DND-41 (cell line): ENCODE measurements around the gene BTN3A1.

ENCODE experiments used
- ATAC-seq: fragments of 200-7000 bp; cut with Tn5 transposase; 3 replicates; pipeline ENCODE4 v1.9.1; 2021; ENCODE audit warnings: low read depth; ENCODE audit not compliant: insufficient read depth
- DNase-seq: peaks from one replicate; pipeline ENCODE4 v3.0.0-alpha.2; 2020
- H2AFZ ChIP-seq: 2 replicates; pipeline ENCODE4 v1.6.0; 2012; ENCODE audit warnings: low read depth, low read length
- H3K27ac ChIP-seq: 2 replicates; pipeline ENCODE4 v1.5.1; 2012; ENCODE audit warnings: low read length, inconsistent platforms
- H3K27me3 ChIP-seq: fragments of 200-600 bp; sonication (generic); 2 replicates; pipeline ENCODE4 v1.6.0; 2012; ENCODE audit warnings: low read length, mild to moderate bottlenecking, inconsistent platforms; ENCODE audit not compliant: insufficient read depth, poor library complexity
- H3K36me3 ChIP-seq: 2 replicates; pipeline ENCODE4 v1.5.1; 2012; ENCODE audit warnings: low read length, inconsistent platforms; ENCODE audit not compliant: insufficient read depth
- H3K4me1 ChIP-seq: 2 replicates; pipeline ENCODE4 v1.5.1; 2012; ENCODE audit warnings: mild to moderate bottlenecking, low read length; ENCODE audit not compliant: insufficient read depth
- H3K4me2 ChIP-seq: 2 replicates; pipeline ENCODE4 v1.6.0; 2012; ENCODE audit warnings: mild to moderate bottlenecking, moderate library complexity, low read length, inconsistent platforms; ENCODE audit not compliant: insufficient read depth
- H3K4me3 ChIP-seq, 2 experiments: fragments of 200-600 bp in 1 of 2; shearing (Covaris generic) in 1 of 2; 2 replicates each; pipeline ENCODE4 v1.5.1; 2012 to 2016; ENCODE audit warnings: inconsistent platforms in 2 of 2, low read length in 2 of 2, mild to moderate bottlenecking in 2 of 2, low read depth in 1 of 2, moderate library complexity in 1 of 2
- H3K79me2 ChIP-seq: 2 replicates; pipeline ENCODE4 v1.6.0; 2012; ENCODE audit warnings: low read length, inconsistent platforms; ENCODE audit not compliant: insufficient read depth
- H3K9ac ChIP-seq: 2 replicates; pipeline ENCODE4 v1.6.0; 2012; ENCODE audit warnings: low read depth, mild to moderate bottlenecking, inconsistent platforms, low read length, moderate library complexity
- H3K9me3 ChIP-seq: 2 replicates; pipeline ENCODE4 v1.5.1; 2012; ENCODE audit warnings: low read length, moderate library complexity, mild to moderate bottlenecking, inconsistent platforms; ENCODE audit not compliant: insufficient read depth, severe bottlenecking
- H4K20me1 ChIP-seq: 2 replicates; pipeline ENCODE4 v1.6.0; 2012; ENCODE audit warnings: low read length; ENCODE audit not compliant: insufficient read depth
- EZH2 ChIP-seq: IDR thresholded peaks from 3 replicates; pipeline ENCODE4 v1.6.1; 2012; ENCODE audit warnings: borderline replicate concordance, low read depth, mild to moderate bottlenecking, moderate library complexity, low read length, inconsistent platforms; ENCODE audit not compliant: severe bottlenecking
- TF ChIP-seq, protein P1 (sequence below): IDR thresholded peaks from 2 replicates; pipeline ENCODE4 v1.5.1; 2012; ENCODE audit warnings: borderline replicate concordance, low read length, moderate library complexity, mild to moderate bottlenecking; ENCODE audit not compliant: poor library complexity, severe bottlenecking; ENCODE audit errors: extremely low read depth

Gene BTN3A1

DNA sequence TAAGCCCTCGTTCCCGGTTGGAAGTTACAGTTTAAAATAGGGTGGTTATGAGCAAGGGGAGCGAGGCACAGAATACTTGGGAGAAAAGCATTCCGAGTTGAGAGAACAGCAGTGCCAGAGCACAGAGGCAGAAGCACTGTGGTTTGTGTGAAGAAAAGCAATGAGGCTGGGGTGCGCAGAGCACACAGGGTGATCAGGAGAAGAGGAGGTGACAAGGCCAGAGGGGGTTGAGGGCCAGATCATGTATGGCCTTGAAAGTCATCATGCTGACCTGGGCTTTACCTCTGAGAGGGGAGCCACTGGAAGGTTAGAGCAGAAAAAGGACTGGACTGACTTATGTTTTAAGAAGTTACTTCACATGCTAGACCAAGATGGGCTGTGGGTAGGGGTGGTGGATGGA, 40.5 kb upstream of the BTN3A1 start:
- no peaks in the 10 kb centered on the region for H3K36me3 ChIP-seq
- no peaks in the 10 kb centered on the region for H3K9me3 ChIP-seq
- ATAC-seq, result no peak
- peaks cover 27% of the 10 kb centered on the region for H3K4me1 ChIP-seq
- no peak overlapping the region for H3K27ac ChIP-seq
- TF ChIP-seq, protein P1, sequence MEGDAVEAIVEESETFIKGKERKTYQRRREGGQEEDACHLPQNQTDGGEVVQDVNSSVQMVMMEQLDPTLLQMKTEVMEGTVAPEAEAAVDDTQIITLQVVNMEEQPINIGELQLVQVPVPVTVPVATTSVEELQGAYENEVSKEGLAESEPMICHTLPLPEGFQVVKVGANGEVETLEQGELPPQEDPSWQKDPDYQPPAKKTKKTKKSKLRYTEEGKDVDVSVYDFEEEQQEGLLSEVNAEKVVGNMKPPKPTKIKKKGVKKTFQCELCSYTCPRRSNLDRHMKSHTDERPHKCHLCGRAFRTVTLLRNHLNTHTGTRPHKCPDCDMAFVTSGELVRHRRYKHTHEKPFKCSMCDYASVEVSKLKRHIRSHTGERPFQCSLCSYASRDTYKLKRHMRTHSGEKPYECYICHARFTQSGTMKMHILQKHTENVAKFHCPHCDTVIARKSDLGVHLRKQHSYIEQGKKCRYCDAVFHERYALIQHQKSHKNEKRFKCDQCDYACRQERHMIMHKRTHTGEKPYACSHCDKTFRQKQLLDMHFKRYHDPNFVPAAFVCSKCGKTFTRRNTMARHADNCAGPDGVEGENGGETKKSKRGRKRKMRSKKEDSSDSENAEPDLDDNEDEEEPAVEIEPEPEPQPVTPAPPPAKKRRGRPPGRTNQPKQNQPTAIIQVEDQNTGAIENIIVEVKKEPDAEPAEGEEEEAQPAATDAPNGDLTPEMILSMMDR, result no peak
- no peak for TF ChIP-seq EZH2
- no peak overlapping the region for H3K9ac ChIP-seq
- no peak overlapping the region for H2AFZ ChIP-seq
- peaks cover 15% of the 10 kb centered on the region for H3K79me2 ChIP-seq
- H3K4me2 ChIP-seq, result no peak overlapping the region
- no peaks in the 10 kb centered on the region for H4K20me1 ChIP-seq
- no peaks in the 10 kb centered on the region for H3K27me3 ChIP-seq
- no peak for DNase-seq
- H3K4me3 ChIP-seq, result no peak overlapping the region

DNA sequence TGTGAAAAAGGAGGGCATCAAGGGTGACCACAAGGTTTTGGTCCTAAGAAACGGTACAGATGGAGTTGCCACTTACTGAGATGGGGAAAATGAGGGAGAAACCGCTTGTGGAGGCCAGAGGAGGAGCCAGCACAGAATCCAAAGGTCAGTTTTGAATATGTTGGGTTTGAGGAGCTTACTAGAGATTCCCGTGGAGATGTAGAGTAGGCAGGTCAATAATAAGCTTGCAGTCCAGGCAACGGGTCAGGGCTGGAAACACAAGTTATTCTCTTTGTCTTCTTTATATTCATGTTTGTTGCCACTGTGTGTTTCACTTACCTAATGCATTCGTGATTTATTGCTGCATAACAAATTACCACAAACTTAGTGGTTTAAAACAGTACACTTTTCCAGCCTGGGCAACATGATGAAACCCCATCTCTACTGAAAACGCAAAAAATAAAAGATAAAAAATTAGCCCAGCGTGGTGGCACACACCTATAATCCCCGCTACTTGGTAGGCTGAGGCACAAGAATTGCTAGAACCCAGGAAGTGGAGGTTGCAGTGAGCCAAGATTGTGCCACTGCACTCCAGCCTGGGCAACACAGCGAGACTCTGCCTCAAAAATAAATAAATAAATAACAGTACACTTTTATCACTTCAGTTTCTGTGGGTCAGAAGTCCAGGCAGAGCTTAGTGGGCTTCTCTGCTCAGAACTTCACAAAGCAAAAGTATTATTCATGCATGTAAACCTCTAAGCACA, 39.8 kb upstream of the BTN3A1 start:
- no peak for TF ChIP-seq EZH2
- TF ChIP-seq, protein P1, result no peak
- H2AFZ ChIP-seq, result no peak overlapping the region
- DNase-seq, result no peak
- H3K36me3 ChIP-seq, result no peaks in the 10 kb centered on the region
- no peaks in the 10 kb centered on the region for H3K9me3 ChIP-seq
- H3K4me1 ChIP-seq, result peaks cover 34% of the 10 kb centered on the region
- H3K27me3 ChIP-seq, result no peaks in the 10 kb centered on the region
- peaks cover 21% of the 10 kb centered on the region for H3K79me2 ChIP-seq
- no peak overlapping the region for H3K27ac ChIP-seq
- H3K4me3 ChIP-seq, result no peak overlapping the region
- H3K9ac ChIP-seq, result no peak overlapping the region
- H4K20me1 ChIP-seq, result no peaks in the 10 kb centered on the region
- H3K4me2 ChIP-seq, result no peak overlapping the region
- no peak for ATAC-seq

DNA sequence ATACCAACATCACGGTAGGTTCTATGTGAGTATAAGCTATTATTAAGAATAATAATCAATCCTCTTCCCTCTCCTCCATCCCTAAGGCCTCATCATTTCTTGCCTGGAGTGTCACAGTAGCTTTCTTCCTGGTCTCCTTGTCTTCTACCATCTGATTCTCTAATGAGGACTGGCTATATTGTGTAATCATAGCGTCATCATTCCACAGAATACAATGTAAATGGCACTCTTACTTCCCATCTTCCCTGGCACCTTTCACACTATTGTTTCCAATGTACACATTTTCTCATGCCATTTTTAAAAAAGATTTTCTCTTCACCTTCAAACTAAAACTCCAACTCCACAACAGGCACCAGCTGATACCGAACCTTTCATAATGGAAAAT, 39.2 kb upstream of the BTN3A1 start:
- H3K9me3 ChIP-seq, result no peaks in the 10 kb centered on the region
- 0 out of 2 replicates have a peak overlapping the region, but pooled peaks have one; percentile 9 for H3K27ac ChIP-seq
- H3K27me3 ChIP-seq, result no peaks in the 10 kb centered on the region
- TF ChIP-seq EZH2, result no peak
- TF ChIP-seq, protein P1, result no peak
- DNase-seq (no peak), ATAC-seq (no peak)
- no peak overlapping the region; the same call in 1 of the 2 replicates for H2AFZ ChIP-seq
- H3K79me2 ChIP-seq, result peaks cover 24% of the 10 kb centered on the region
- peaks cover 37% of the 10 kb centered on the region for H3K4me1 ChIP-seq
- H4K20me1 ChIP-seq, result no peaks in the 10 kb centered on the region
- H3K4me3 ChIP-seq, result no peak overlapping the region
- H3K4me2 ChIP-seq, result no peak overlapping the region
- H3K36me3 ChIP-seq, result no peaks in the 10 kb centered on the region
- no peak overlapping the region for H3K9ac ChIP-seq
